ENCODE results near the gene FXR2. TPM values are rescaled to one million over a fixed set of nuclear protein-coding genes. Genes with fewer than 3 reads are reported as not detected.

The FXR2 gene
- polyA plus RNA-seq, 1 donor from 2014 or later: 118 TPM

- peaks cover 18% of the 10 kb centered on the region for H3K79me2 ChIP-seq (replicated peaks; ENCODE audit: insufficient read depth, low read length)
- H3F3A ChIP-seq (ENCODE audit: insufficient read depth, low read length, poor library complexity, severe bottlenecking): no peaks in the 10 kb centered on the region
- no peaks in the 10 kb centered on the region for H3K9me3 ChIP-seq (ENCODE audit: low read length)
- H3K36me3 ChIP-seq (ENCODE audit: insufficient read depth, low read length): no peaks in the 10 kb centered on the region
- H3K27me3 ChIP-seq (ENCODE audit: insufficient read depth, low read depth, low read length): no peaks in the 10 kb centered on the region
- peak; percentile 57 for TF ChIP-seq REST (IDR thresholded peaks at IDR 0.05; ENCODE audit: borderline replicate concordance)
- no peak for TF ChIP-seq EZH2 (IDR thresholded peaks at IDR 0.05; ENCODE audit: borderline replicate concordance, insufficient read depth, low read length, poor library complexity, severe bottlenecking)
- TF ChIP-seq EP300 (conservative IDR thresholded peaks at IDR 0.05; ENCODE audit: poor library complexity, severe bottlenecking): peak; percentile 18
- peak; percentile 89 for TF ChIP-seq MXI1 (conservative IDR thresholded peaks at IDR 0.05; ENCODE audit: poor library complexity, severe bottlenecking)
- TF ChIP-seq POLR2AphosphoS5 (IDR thresholded peaks at IDR 0.05): peak; percentile 90
- no peaks in the 10 kb centered on the region for H4K20me1 ChIP-seq (ENCODE audit: insufficient read depth)
- H3K9ac ChIP-seq (ENCODE audit: low read length): peak within 1 kb of the TSS; percentile 89
- H3K4me2 ChIP-seq (ENCODE audit: low read length): peak within 1 kb of the TSS; percentile 100
- H2AFZ ChIP-seq (ENCODE audit: low read depth, low read length): peak within 1 kb of the TSS; percentile 79
- H3K9me2 ChIP-seq (ENCODE audit: insufficient read depth, low read length): no peaks in the 10 kb centered on the region
- H3K27ac ChIP-seq (ENCODE audit: low read length): peak within 1 kb of the TSS; percentile 92
- H3K4me3 ChIP-seq (ENCODE audit: low read length): peak within 1 kb of the TSS; percentile 90
Observed at GRCh38 chr17:7561589-7562207, 53.0 kb downstream of the FXR2 start, which contains the start of gene SENP3. TSS of gene SENP3 (plus strand) at chr17:7561919. CDS start at chr17:7563077, 1,158 bp downstream.

GRCh38 chr17:7561028-7561575, 53.6 kb downstream of the FXR2 start:
- peaks cover 18% of the 10 kb centered on the region for H3K79me2 ChIP-seq (replicated peaks; ENCODE audit: insufficient read depth, low read length)
- no peaks in the 10 kb centered on the region for H4K20me1 ChIP-seq (ENCODE audit: insufficient read depth)
- peak overlapping the region; percentile 81 for H3K4me2 ChIP-seq (ENCODE audit: low read length)
- peak overlapping the region; percentile 89 for H3K9ac ChIP-seq (ENCODE audit: low read length)
- no peaks in the 10 kb centered on the region for H3K36me3 ChIP-seq (ENCODE audit: insufficient read depth, low read length)
- H3K9me2 ChIP-seq (ENCODE audit: insufficient read depth, low read length): no peaks in the 10 kb centered on the region
- peak overlapping the region; percentile 92 for H3K27ac ChIP-seq (ENCODE audit: low read length)
- peak overlapping the region; percentile 79 for H2AFZ ChIP-seq (ENCODE audit: low read depth, low read length)
- H3K9me3 ChIP-seq (ENCODE audit: low read length): no peaks in the 10 kb centered on the region
- no peak for TF ChIP-seq EP300 (conservative IDR thresholded peaks at IDR 0.05; ENCODE audit: poor library complexity, severe bottlenecking)
- peak; percentile 89 for TF ChIP-seq RAD21 (conservative IDR thresholded peaks at IDR 0.05)
- no peak for TF ChIP-seq REST (IDR thresholded peaks at IDR 0.05; ENCODE audit: borderline replicate concordance)
- TF ChIP-seq TAF1 (IDR thresholded peaks at IDR 0.05; ENCODE audit: low read depth): no peak
- TF ChIP-seq MXI1 (conservative IDR thresholded peaks at IDR 0.05; ENCODE audit: poor library complexity, severe bottlenecking): no peak
- TF ChIP-seq SMC3 (conservative IDR thresholded peaks at IDR 0.05; ENCODE audit: poor library complexity): peak; percentile 83
- TF ChIP-seq CTCF (IDR thresholded peaks at IDR 0.05; ENCODE audit: poor library complexity, severe bottlenecking): peak; percentile 91
- peak; percentile 5 for TF ChIP-seq POLR2AphosphoS5 (IDR thresholded peaks at IDR 0.05)
- H3K27me3 ChIP-seq (ENCODE audit: insufficient read depth, low read depth, low read length): no peaks in the 10 kb centered on the region
- H3F3A ChIP-seq (ENCODE audit: insufficient read depth, low read length, poor library complexity, severe bottlenecking): no peaks in the 10 kb centered on the region
- H3K4me3 ChIP-seq (ENCODE audit: low read length): peak overlapping the region; percentile 90

Data from neural cell (in vitro differentiated cells).